Measurements from ENCODE around the gene DDX54.

- TF ChIP-seq CTCF (IDR thresholded peaks at IDR 0.05) (no peak), POLR2AphosphoS5 (IDR thresholded peaks at IDR 0.05; ENCODE audit: low read depth, low read length) (no peak), SIN3A (IDR thresholded peaks at IDR 0.05; ENCODE audit: borderline replicate concordance, insufficient read depth, low read depth, low read length) (no peak)
Measured at GRCh38 chr12:113133036-113133435, 52.2 kb downstream of the DDX54 start.
